ENCODE data around the gene ZPR1. TPM values are rescaled to one million over a fixed set of nuclear protein-coding genes. Genes with fewer than 3 reads are reported as not detected.
A peak's percentile ranks its signal among the peaks of the same experiment; 100 is the strongest.

ZPR1 gene
- total and polyA plus RNA-seq, 7 donors, result 40.1 to 98.6 (median 57.0) TPM

DNA sequence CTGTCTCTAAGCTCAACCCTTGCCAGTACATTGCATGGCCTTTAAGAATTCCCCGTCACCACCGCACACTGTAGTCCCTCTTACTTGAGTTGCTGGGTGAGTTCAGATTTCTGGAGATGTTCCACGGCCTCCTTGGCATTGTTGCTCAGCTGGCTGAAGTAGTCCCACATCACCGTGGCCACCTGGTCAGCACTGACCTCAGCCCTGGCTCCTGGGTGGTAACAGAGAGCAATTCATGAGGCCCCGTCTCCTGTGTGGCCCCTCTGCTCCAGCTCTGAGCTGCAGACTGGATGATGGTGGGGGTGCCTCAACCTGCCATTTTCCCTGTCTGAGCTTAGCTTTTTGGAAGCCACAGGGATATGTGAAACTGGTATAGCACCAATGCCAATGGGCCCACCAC is 34.8 kb upstream of the ZPR1 start:
- intact Hi-C loops (cut with DNase I), result no loop called here
- 19 to 35% (median 26%) methylated on average over 5 of the region's 5 CpGs for WGBS, 3 donors
- H3K4me3 ChIP-seq, result no peak overlapping the region
- no peaks in the 10 kb centered on the region for H3K27me3 ChIP-seq (ENCODE audit: insufficient read depth in 3 of 3, low read length in 2 of 3)
- H3K9me3 ChIP-seq, result no peaks in the 10 kb centered on the region
- H3K36me3 ChIP-seq (ENCODE audit: insufficient read depth in 1 of 2, low read depth in 1 of 2), result no peaks in the 10 kb centered on the region
- peak; percentile 49 to 91 (median 79) for ATAC-seq
- no peak for DNase-seq
- H3K4me1 ChIP-seq, result no peaks in the 10 kb centered on the region
- peak overlapping the region; percentile 58 for H3K27ac ChIP-seq
- no peak for TF ChIP-seq CTCF (IDR thresholded peaks at IDR 0.05)

DNA sequence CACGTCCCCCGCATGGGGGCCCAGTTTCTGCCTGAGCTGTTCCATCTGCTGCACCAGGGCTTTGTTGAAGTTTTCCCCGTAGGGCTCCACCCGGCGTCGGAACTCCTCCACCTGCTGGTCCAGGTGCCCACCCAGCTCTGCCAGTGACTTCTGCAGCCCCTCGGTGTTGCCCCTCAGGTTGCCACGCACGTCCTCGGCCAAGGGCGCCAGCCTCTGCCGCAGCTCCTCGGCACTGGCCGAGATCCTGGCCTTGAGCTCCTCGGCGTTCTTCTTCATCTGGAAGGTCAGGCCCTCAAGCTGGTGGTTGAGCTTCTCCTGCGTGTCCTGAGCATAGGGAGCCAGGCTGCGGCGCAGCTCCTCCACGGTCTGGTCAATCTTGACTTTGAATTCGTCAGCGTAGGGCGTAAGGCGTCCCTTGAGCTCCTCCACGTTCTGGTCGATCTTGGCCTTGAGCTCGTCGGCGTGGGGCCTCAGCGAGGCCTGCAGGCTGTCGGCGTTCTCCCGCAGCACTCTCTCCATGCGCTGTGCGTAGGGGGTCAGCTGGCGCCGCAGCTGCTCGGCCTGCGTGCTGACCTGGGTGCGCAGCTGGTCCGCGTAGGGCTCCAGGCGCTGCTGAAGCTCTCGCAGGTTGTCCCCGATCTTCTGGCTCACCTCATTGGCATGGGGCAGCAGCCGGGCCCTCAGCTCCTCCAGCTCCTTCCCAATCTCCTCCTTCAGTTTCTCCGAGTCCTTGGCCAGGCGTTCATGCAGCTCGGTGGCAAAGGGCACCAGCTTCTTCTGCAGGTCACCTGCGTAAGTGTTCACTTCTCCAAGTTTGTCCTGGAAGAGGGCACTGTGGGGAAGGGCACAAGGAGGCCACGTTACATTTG is 33.5 kb upstream of the ZPR1 start:
- H3K36me3 ChIP-seq (ENCODE audit: insufficient read depth in 1 of 2, low read depth in 1 of 2), result no peaks in the 10 kb centered on the region
- ATAC-seq (no peak), DNase-seq (peak in 1 of 2 donors; percentile 39)
- no peak overlapping the region for H3K4me3 ChIP-seq
- H3K4me1 ChIP-seq, result no peaks in the 10 kb centered on the region
- intact Hi-C loops (cut with DNase I), result no loop called here
- no peak overlapping the region for H3K27ac ChIP-seq
- 90 to 95% (median 93%) methylated on average over 51 of the region's 51 CpGs for WGBS, 3 donors
- no peaks in the 10 kb centered on the region for H3K27me3 ChIP-seq (ENCODE audit: insufficient read depth in 3 of 3, low read length in 2 of 3)
- no peaks in the 10 kb centered on the region for H3K9me3 ChIP-seq
- TF ChIP-seq CTCF (IDR thresholded peaks at IDR 0.05), result no peak

GRCh38 chr11:116819049-116819448 is 31.2 kb upstream of the ZPR1 start:
- DNase-seq, result no peak
- intact Hi-C loops (cut with DNase I), result no loop called here
- no peaks in the 10 kb centered on the region for H3K9me3 ChIP-seq
- H3K27ac ChIP-seq, result no peak overlapping the region
- no peak for TF ChIP-seq CTCF (IDR thresholded peaks at IDR 0.05)
- peaks cover 7% of the 10 kb centered on the region for H3K4me1 ChIP-seq
- H3K36me3 ChIP-seq (ENCODE audit: insufficient read depth in 1 of 2, low read depth in 1 of 2), result no peaks in the 10 kb centered on the region
- 85 to 88% (median 86%) methylated on average over 9 of the region's 9 CpGs for WGBS, 3 donors
- H3K4me3 ChIP-seq, result no peak overlapping the region
- ATAC-seq, result no peak
- no peaks in the 10 kb centered on the region for H3K27me3 ChIP-seq (ENCODE audit: insufficient read depth in 3 of 3, low read length in 2 of 3)

GRCh38 chr11:116814502-116814901 is 26.7 kb upstream of the ZPR1 start:
- ATAC-seq, result peak in 3 of 4 donors; percentile 32 to 70 (median 48)
- Histone ChIP-seq H3K27me3 (ENCODE audit: insufficient read depth in 3 of 3, low read length in 2 of 3) (no peaks in the 10 kb centered on the region), H3K4me3 (no peak overlapping the region), H3K9me3 (no peaks in the 10 kb centered on the region), H3K27ac (no peak overlapping the region), H3K36me3 (ENCODE audit: insufficient read depth in 1 of 2, low read depth in 1 of 2) (no peaks in the 10 kb centered on the region), H3K4me1 (peaks cover 11% of the 10 kb centered on the region)
- DNase-seq, result no peak
- WGBS, 3 donors, result 31 to 43% (median 31%) methylated on average over 6 of the region's 6 CpGs
- no peak for TF ChIP-seq CTCF (IDR thresholded peaks at IDR 0.05)
- intact Hi-C loops (cut with DNase I), result no loop called here

Measured in psoas muscle (tissue), 8 donors.